ENCODE measurements around the gene STAT1.

DNA sequence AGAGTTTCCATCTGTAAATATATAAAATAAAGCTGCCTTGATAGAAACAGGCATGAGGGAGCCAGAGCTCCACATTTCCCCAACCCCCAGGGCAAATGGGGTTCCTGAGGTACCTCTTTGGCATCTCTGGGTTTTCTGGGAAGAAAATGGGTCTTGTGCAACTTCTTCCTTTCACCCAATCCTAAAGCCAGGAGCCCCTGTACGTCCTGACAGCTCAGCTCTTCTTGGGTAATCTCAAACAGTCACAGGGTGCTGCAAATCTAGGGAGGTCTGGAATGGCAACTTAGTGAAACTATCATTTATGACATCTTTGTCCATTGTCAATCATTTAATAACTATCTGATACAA is 36.6 kb upstream of the STAT1 start:
- TF ChIP-seq, protein P1, sequence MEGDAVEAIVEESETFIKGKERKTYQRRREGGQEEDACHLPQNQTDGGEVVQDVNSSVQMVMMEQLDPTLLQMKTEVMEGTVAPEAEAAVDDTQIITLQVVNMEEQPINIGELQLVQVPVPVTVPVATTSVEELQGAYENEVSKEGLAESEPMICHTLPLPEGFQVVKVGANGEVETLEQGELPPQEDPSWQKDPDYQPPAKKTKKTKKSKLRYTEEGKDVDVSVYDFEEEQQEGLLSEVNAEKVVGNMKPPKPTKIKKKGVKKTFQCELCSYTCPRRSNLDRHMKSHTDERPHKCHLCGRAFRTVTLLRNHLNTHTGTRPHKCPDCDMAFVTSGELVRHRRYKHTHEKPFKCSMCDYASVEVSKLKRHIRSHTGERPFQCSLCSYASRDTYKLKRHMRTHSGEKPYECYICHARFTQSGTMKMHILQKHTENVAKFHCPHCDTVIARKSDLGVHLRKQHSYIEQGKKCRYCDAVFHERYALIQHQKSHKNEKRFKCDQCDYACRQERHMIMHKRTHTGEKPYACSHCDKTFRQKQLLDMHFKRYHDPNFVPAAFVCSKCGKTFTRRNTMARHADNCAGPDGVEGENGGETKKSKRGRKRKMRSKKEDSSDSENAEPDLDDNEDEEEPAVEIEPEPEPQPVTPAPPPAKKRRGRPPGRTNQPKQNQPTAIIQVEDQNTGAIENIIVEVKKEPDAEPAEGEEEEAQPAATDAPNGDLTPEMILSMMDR (conservative IDR thresholded peaks at IDR 0.05): no peak
- TF ChIP-seq ZFX (IDR thresholded peaks at IDR 0.05): no peak

All from C4-2B (cell line).